GM15510 (cell line): Measurements from ENCODE around the gene PTGES3.

ENCODE experiments used
- POLR2A ChIP-seq: IDR thresholded peaks from 3 replicates; pipeline ENCODE4 v1.6.1; 2011; ENCODE audit warnings: borderline replicate concordance; ENCODE audit not compliant: insufficient read length; ENCODE audit errors: extremely low read depth

PTGES3 gene

DNA sequence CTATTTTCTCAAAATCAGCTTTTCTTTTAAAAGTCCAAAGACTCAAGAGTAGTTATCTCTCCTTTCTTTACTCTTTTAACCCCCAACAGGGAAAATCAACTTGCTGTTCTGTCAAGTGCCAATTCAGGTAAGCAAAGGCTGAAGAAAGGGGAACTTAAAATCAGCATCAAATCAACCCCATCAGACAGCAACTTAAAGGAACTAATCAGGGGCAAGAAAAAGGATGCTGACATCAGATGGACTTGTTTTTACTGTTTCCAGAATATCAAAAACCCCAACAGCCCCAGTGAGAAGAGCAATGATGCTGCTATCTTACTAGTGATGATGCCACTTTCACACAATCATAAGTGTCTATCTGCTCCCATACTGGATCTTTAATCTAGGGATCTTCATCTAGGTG, 61.4 kb downstream of the PTGES3 start:
- TF ChIP-seq POLR2A, result no peak

DNA sequence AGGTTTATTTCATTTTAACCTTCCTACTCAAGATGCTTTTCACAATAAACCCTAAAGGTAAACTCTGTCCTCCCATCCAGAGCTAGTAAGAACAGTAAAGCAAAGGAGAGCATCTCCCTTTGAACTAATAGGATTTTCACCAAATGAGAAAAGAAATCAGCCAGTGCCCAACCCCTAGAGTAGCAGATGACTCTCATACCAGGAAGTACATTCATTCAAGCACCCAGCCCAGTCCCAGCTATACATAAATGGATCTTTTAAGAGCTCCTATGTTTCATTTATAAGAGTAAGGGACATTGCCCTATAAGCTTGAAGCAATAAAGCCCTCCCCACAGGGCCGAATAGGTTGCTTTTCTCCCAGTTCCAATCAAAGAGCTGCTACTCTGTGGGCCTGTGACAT, 65.5 kb downstream of the PTGES3 start:
- TF ChIP-seq POLR2A, result no peak

DNA sequence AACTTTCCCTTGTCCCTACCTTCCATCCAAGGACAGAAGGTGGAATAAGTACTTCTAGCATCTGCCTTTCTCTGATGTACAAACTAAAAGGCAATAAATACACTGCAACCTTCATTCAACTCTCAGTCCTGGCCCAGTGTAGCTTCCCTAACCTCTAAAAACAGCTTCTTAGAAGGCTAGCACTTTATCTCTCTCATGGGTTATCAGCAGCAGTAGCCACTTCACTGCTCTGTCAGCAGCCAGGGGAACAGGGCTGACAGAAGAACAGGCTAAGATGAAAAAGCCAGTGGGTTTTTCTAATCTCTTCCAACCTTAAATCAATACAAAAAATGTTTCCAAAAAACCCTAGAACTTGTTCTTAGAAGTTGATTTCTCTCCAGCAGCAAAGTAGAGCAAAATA, 71.2 kb downstream of the PTGES3 start:
- no peak for TF ChIP-seq POLR2A

DNA sequence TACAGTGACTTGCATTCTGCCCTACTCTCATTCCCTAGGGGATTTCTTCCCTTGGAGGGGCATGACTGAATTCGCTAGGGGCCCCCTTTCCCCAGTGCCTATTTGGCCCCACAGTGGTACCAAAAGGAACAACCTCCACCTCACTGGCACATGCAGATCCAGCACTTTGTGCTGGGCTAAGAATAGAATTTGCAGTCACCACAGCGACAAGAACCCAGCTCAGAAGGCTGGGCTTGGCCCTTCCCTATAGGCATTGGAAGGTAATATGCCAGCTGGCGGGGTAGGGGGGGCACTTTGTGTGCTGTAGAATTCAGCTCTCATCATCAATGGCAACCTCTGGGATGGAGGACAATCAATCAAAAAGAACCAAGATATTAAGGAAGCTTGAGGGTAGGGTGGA, 71.8 kb downstream of the PTGES3 start:
- TF ChIP-seq POLR2A, result no peak

DNA sequence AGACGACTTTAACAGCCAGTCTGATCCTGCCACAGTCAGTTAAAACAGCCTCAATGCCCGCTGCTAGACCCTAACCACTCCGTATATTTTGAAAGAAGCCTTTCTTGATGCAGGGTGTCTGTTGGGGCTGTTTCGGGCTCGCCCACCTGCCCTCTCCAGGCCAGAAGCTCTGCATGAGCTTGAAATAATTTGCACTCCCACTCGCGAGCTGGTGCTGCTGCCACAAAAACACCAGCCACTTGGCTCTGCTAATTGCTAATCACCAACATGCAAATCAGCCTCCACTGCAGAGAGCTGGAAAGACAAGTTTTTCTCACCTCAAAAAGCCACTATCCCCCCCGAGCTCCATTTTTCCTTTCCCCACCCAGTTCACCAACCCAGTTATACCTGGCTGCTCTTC, 73.5 kb downstream of the PTGES3 start:
- TF ChIP-seq POLR2A, result no peak
